HCT116 (cell line): ENCODE results near the gene CREB3. TPM values are rescaled to one million over a fixed set of nuclear protein-coding genes. Genes with fewer than 3 reads are reported as not detected.

ENCODE experiments used
- ATAC-seq: fragments of 200-7000 bp; cut with Tn5 transposase; 2 replicates; pipeline ENCODE4 v1.9.1; 2020; ENCODE audit warnings: mild to moderate bottlenecking, moderate library complexity
- BruUV-seq: library from RNA; stranded (reverse); fragments of 400-500 nt; replicated peaks from 2 replicates; lab custom pipeline; 2021; lab: Mats Ljungman, UMichigan
- CTCF ChIA-PET: fragments of 300-600 bp; sonication (Branson Sonifier 250); formaldehyde crosslinking; loops from one replicate; lab custom pipeline; 2021; ENCODE audit warnings: antibody characterized with exemption; lab: Charles Lee
- POLR2A ChIA-PET: fragments of 300-600, 350-600 bp; sonication (Branson Sonifier 250); formaldehyde crosslinking; loops from one replicate; lab custom pipeline; 2021; ENCODE audit warnings: antibody characterized with exemption; lab: Charles Lee
- RAD21 ChIA-PET, 2 experiments: fragments of 300-600 bp; sonication (Branson Sonifier 250); formaldehyde crosslinking; loops; one replicate each; lab custom pipeline; 2023; ENCODE audit warnings: low total read pairs in 2 of 2; ENCODE audit not compliant: uncharacterized antibody in 2 of 2, unreplicated experiment in 2 of 2, low non-redundant PET in 1 of 2; lab: Charles Lee
- DNase-seq: peaks from one replicate; pipeline ENCODE4 v3.0.0-alpha.2; 2010; ENCODE audit warnings: low read depth, low spot score
- H2AFZ ChIP-seq: fragments of 200-600 bp; shearing (Covaris generic), sonication (generic); 2 replicates; pipeline ENCODE4 v1.6.1; 2017; ENCODE audit warnings: low read depth, mixed run types, mixed read lengths, antibody characterized with exemption, low read length; ENCODE audit not compliant: poor library complexity, severe bottlenecking
- H3K27ac ChIP-seq: 2 replicates; pipeline ENCODE4 v1.5.1; 2012; ENCODE audit warnings: low read depth, low read length
- H3K27me3 ChIP-seq: fragments of 200-600 bp; sonication (generic); 2 replicates; pipeline ENCODE4 v1.6.1; 2016; ENCODE audit warnings: mixed run types, low read length, mixed read lengths; ENCODE audit not compliant: insufficient read depth
- H3K36me3 ChIP-seq, 2 experiments: fragments of 200-500 bp in 1 of 2; fragments of 200-600 bp in 1 of 2; sonication (Bioruptor generic) in 1 of 2; sonication (generic) in 1 of 2; 2 replicates each; pipeline versions ENCODE4 v1.5.1 to v1.6.1; 2014 to 2016; ENCODE audit warnings: low read length in 2 of 2, inconsistent platforms in 1 of 2, mixed read lengths in 1 of 2, mixed run types in 1 of 2; ENCODE audit not compliant: insufficient read depth in 2 of 2, control insufficient read depth in 1 of 2
- H3K4me1 ChIP-seq, 2 experiments: fragments of 200-600 bp in 1 of 2; sonication (generic) in 1 of 2; 2 replicates each; pipeline versions ENCODE4 v1.5.1 to v1.6.1; 2012 to 2017; ENCODE audit warnings: low read length in 2 of 2, inconsistent platforms in 1 of 2, mild to moderate bottlenecking in 1 of 2, mixed read lengths in 1 of 2, mixed run types in 1 of 2, moderate library complexity in 1 of 2; ENCODE audit not compliant: insufficient read depth in 2 of 2, control insufficient read depth in 1 of 2
- H3K4me2 ChIP-seq: fragments of 200-600 bp; sonication (generic); 2 replicates; pipeline ENCODE4 v1.6.1; 2017; ENCODE audit warnings: mixed run types, low read length, mixed read lengths
- H3K4me3 ChIP-seq, 2 experiments: fragments of 200-600 bp in 1 of 2; sonication (generic) in 1 of 2; replicated peaks in 1 of 2; 2 replicates each; pipeline ENCODE4 v1.5.1; 2011 to 2016; ENCODE audit warnings: low read length in 2 of 2, control low read depth in 1 of 2, low read depth in 1 of 2, mild to moderate bottlenecking in 1 of 2, mixed read lengths in 1 of 2, mixed run types in 1 of 2
- H3K79me2 ChIP-seq: fragments of 200-600 bp; sonication (generic); 2 replicates; pipeline ENCODE4 v1.6.1; 2017; ENCODE audit warnings: mild to moderate bottlenecking, mixed run types, low read length, moderate library complexity, mixed read lengths; ENCODE audit not compliant: insufficient read depth
- H3K9ac ChIP-seq: fragments of 200-600 bp; sonication (generic); 2 replicates; pipeline ENCODE4 v1.6.1; 2016; ENCODE audit warnings: low read length, mixed read lengths
- H3K9me2 ChIP-seq: fragments of 200-600 bp; sonication (generic), shearing (Covaris generic); 2 replicates; pipeline ENCODE4 v1.6.1; 2017; ENCODE audit warnings: mixed run types, mild to moderate bottlenecking, moderate library complexity; ENCODE audit not compliant: insufficient read depth
- H3K9me3 ChIP-seq, 2 experiments: fragments of 200-500 bp in 1 of 2; fragments of 200-600 bp in 1 of 2; sonication (Bioruptor generic) in 1 of 2; sonication (generic) in 1 of 2; 2 replicates each; pipeline ENCODE4 v1.6.1; 2014 to 2017; ENCODE audit warnings: low read length in 2 of 2, mixed read lengths in 2 of 2, inconsistent platforms in 1 of 2, low read depth in 1 of 2, mild to moderate bottlenecking in 1 of 2, mixed run types in 1 of 2, moderate library complexity in 1 of 2; ENCODE audit not compliant: control insufficient read depth in 1 of 2, insufficient read depth in 1 of 2
- H4K20me1 ChIP-seq: fragments of 200-600 bp; sonication (generic), shearing (Covaris generic); 2 replicates; pipeline ENCODE4 v1.6.1; 2017; ENCODE audit warnings: mixed run types, mild to moderate bottlenecking, moderate library complexity; ENCODE audit not compliant: insufficient read depth
- CBX3 ChIP-seq: IDR thresholded peaks from 2 replicates; pipeline ENCODE4 v1.6.1; 2012; ENCODE audit warnings: low read depth
- EGR1 ChIP-seq: IDR thresholded peaks from 2 replicates; pipeline ENCODE4 v1.6.1; 2012; ENCODE audit warnings: low read depth
- ELF1 ChIP-seq: IDR thresholded peaks from 2 replicates; pipeline ENCODE4 v1.6.1; 2012; ENCODE audit warnings: low read depth, borderline replicate concordance
- EZH2phosphoT487 ChIP-seq: fragments of 200-600 bp; IDR thresholded peaks from 2 replicates; pipeline ENCODE4 v1.6.1; 2018; ENCODE audit warnings: antibody characterized with exemption, borderline replicate concordance
- FOSL1 ChIP-seq: IDR thresholded peaks from 2 replicates; pipeline ENCODE4 v1.6.1; 2012; ENCODE audit warnings: low read depth
- POLR2AphosphoS5 ChIP-seq: IDR thresholded peaks from 2 replicates; pipeline ENCODE4 v1.6.1; 2011; ENCODE audit warnings: mild to moderate bottlenecking, low read depth, low read length, moderate library complexity
- SRF ChIP-seq: IDR thresholded peaks from 2 replicates; pipeline ENCODE4 v1.6.1; 2012; ENCODE audit warnings: low read depth
- intact Hi-C: fragments of 100-400 bp; cut with micrococcal nuclease; formaldehyde crosslinking; loops from 2 replicates; pipeline ENCODE4 v1.10.0; 2022
- total RNA-seq: library from RNA; stranded (reverse); gene quantifications from one replicate; pipeline ENCODE4 v1.2.1, GENCODE V29; 2021; ENCODE audit not compliant: unreplicated experiment
- TF ChIP-seq, protein P1 (sequence below), 3 experiments: fragments of 200-600 bp in 1 of 3; sonication (generic) in 1 of 3; IDR thresholded peaks in 2 of 3; conservative IDR thresholded peaks in 1 of 3; 2 replicates each; pipeline ENCODE4 v1.5.1; 2012 to 2017; ENCODE audit warnings: low read depth in 2 of 3, low read length in 2 of 3, antibody characterized with exemption in 1 of 3, borderline replicate concordance in 1 of 3, control low read depth in 1 of 3, mild to moderate bottlenecking in 1 of 3, mixed read lengths in 1 of 3, mixed run types in 1 of 3, moderate library complexity in 1 of 3; ENCODE audit not compliant: insufficient read depth in 1 of 3
- TF ChIP-seq, protein P2 (sequence below): IDR thresholded peaks from 2 replicates; pipeline ENCODE4 v1.6.1; 2012; ENCODE audit warnings: low read depth

The CREB3 gene
- total RNA-seq, 1 experiment from 2014 or later = 22.3 TPM

DNA sequence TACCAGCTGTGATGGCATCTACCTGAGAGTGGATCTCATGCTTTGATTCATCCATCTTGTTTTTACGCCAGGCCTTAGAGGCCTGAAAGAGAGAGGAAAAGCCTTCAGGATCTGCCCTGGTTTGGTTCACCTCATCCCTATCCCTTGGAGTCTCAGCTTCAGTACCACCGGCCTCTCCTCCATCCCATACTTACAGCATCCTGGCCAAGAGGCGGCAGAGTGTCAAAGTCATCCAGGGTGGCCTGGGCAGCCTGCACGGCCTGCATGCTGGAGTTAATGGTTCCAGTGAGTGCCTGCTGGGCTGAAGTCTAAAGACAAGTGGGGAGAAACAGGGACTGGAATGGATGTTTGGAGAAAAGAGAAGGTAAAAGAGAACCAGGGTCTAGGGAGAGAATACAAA is 12.9 kb upstream of the CREB3 start:
- BruUV-seq = TSS peak; percentile 6
- Histone ChIP-seq H3K4me1 (no peaks in the 10 kb centered on the region), H3K79me2 (no peaks in the 10 kb centered on the region), H3K4me3 (no peak overlapping the region), H3K9me3 (no peaks in the 10 kb centered on the region), H2AFZ (no peak overlapping the region), H4K20me1 (no peaks in the 10 kb centered on the region), H3K27me3 (no peaks in the 10 kb centered on the region), H3K36me3 (peaks cover 78 to 83% of the 10 kb centered on the region in 2 experiments), H3K9me2 (no peaks in the 10 kb centered on the region), H3K4me2 (no peak overlapping the region), H3K27ac (no peak overlapping the region), H3K9ac (no peak overlapping the region)
- POLR2A ChIA-PET = no interaction called here
- CTCF ChIA-PET = no interaction called here
- intact Hi-C loops = no loop called here
- no peak for ATAC-seq
- TF ChIP-seq FOSL1 (no peak), POLR2AphosphoS5 (no peak)
- DNase-seq = no peak
- RAD21 ChIA-PET = no interaction called here

- Histone ChIP-seq H3K36me3 (peaks cover 53 to 64% of the 10 kb centered on the region in 2 experiments), H3K27ac (no peak overlapping the region), H3K9me3 (no peaks in the 10 kb centered on the region), H3K4me1 (no peaks in the 10 kb centered on the region), H2AFZ (no peak overlapping the region), H3K4me3 (no peak overlapping the region), H3K4me2 (no peak overlapping the region), H3K79me2 (peaks cover 24% of the 10 kb centered on the region), H3K9ac (no peak overlapping the region), H3K9me2 (no peaks in the 10 kb centered on the region), H4K20me1 (no peaks in the 10 kb centered on the region), H3K27me3 (no peaks in the 10 kb centered on the region)
- CTCF ChIA-PET = no interaction called here
- intact Hi-C loops = no loop called here
- RAD21 ChIA-PET = no interaction called here
- BruUV-seq = no TSS peak
- DNase-seq (no peak), ATAC-seq (no peak)
- POLR2A ChIA-PET = no interaction called here
- TF ChIP-seq, protein P1, sequence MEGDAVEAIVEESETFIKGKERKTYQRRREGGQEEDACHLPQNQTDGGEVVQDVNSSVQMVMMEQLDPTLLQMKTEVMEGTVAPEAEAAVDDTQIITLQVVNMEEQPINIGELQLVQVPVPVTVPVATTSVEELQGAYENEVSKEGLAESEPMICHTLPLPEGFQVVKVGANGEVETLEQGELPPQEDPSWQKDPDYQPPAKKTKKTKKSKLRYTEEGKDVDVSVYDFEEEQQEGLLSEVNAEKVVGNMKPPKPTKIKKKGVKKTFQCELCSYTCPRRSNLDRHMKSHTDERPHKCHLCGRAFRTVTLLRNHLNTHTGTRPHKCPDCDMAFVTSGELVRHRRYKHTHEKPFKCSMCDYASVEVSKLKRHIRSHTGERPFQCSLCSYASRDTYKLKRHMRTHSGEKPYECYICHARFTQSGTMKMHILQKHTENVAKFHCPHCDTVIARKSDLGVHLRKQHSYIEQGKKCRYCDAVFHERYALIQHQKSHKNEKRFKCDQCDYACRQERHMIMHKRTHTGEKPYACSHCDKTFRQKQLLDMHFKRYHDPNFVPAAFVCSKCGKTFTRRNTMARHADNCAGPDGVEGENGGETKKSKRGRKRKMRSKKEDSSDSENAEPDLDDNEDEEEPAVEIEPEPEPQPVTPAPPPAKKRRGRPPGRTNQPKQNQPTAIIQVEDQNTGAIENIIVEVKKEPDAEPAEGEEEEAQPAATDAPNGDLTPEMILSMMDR (IDR thresholded peaks at IDR 0.05 in 2 of 3, conservative IDR thresholded peaks at IDR 0.05 in 1 of 3; ENCODE audit: borderline replicate concordance in 1 of 3, insufficient read depth in 1 of 3, low read depth in 2 of 3, low read length in 2 of 3) = no peak
- TF ChIP-seq CBX3 (no peak), EZH2phosphoT487 (no peak), SRF (no peak), EGR1 (no peak), ELF1 (no peak)
- TF ChIP-seq, protein P2, sequence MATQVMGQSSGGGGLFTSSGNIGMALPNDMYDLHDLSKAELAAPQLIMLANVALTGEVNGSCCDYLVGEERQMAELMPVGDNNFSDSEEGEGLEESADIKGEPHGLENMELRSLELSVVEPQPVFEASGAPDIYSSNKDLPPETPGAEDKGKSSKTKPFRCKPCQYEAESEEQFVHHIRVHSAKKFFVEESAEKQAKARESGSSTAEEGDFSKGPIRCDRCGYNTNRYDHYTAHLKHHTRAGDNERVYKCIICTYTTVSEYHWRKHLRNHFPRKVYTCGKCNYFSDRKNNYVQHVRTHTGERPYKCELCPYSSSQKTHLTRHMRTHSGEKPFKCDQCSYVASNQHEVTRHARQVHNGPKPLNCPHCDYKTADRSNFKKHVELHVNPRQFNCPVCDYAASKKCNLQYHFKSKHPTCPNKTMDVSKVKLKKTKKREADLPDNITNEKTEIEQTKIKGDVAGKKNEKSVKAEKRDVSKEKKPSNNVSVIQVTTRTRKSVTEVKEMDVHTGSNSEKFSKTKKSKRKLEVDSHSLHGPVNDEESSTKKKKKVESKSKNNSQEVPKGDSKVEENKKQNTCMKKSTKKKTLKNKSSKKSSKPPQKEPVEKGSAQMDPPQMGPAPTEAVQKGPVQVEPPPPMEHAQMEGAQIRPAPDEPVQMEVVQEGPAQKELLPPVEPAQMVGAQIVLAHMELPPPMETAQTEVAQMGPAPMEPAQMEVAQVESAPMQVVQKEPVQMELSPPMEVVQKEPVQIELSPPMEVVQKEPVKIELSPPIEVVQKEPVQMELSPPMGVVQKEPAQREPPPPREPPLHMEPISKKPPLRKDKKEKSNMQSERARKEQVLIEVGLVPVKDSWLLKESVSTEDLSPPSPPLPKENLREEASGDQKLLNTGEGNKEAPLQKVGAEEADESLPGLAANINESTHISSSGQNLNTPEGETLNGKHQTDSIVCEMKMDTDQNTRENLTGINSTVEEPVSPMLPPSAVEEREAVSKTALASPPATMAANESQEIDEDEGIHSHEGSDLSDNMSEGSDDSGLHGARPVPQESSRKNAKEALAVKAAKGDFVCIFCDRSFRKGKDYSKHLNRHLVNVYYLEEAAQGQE = no peak
Observed at GRCh38 chr9:35723426-35723825, 9.0 kb upstream of the CREB3 start.
